Endometrial microvascular endothelial cells (primary cell): ENCODE results near the gene SCN4B. TPM values are rescaled to one million over a fixed set of nuclear protein-coding genes. Genes with fewer than 3 reads are reported as not detected.

Experiments
- in situ Hi-C: cut with HindIII; loops from 2 replicates; pipeline ENCODE4 v1.10.0; 2017; ENCODE audit warnings: low sequenced_read_pairs, low pct_unique_long_range_greater_than_20kb; ENCODE audit errors: inconsistent ontology term
- total RNA-seq: library from RNA; depleted of rRNA; stranded (reverse); fragments of >200 nt; gene quantifications from one replicate; pipeline ENCODE4 v1.2.3, GENCODE V29; 2015; ENCODE audit errors: inconsistent ontology term

Gene SCN4B
- total RNA-seq, 1 donor from 2014 or later: under 0.01 TPM

DNA sequence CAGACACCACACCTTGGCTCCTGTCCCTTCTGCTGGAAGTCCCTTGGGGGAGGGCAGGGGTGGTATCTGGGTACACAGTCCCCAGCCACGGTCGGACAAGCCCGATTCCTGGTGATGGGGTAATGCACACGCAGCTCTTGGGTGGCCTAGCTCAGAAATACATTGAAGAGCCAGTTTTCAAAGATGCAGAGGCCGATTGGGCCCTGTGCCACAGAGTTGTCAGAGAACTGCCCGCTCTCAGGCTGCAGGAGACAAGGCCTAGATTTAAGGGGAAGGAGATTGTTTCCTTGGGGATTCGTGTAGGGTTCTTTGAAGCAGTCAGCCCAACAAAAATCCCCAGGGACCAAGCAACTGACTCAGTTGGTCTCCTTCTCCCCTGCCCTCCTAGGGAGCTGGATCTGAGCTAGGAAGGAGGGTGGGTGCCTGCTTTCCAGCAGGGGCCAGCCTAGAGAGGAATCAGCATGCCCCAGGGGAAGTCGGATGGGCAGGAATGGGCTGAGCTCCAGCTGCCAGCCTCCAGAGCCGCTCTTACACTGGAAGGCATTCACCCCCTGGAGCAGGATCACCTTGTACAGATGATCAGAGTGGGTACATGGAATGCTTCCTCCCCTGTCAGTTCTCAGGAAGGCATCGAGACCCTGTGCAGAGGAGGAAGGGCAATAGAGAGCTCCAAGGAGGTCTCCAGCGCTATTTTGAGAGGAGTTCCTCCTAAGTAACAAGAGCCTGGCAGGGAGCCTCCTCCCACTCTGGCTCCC lies 3.3 kb upstream of the SCN4B start:
- in situ Hi-C loops: no loop called here

DNA sequence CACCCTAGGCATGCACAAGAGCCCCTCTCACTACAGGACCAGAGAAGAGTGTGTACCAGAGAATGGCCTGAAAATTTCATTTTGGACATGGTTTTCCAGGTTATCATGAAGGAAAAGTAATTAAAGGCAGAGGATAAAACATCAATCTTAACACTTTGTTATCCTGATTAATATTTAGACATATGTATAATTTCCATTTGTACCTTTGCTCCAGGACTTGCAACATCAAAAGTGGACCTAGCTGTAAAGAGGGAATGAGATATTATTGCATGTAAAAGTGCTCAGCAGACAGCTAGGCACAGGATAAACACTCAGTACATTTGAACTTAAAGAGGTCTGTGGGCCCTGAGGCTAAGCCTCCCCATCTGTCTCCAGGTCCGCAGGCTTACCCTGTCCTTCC lies 2.0 kb upstream of the SCN4B start:
- in situ Hi-C loops: no loop called here

DNA sequence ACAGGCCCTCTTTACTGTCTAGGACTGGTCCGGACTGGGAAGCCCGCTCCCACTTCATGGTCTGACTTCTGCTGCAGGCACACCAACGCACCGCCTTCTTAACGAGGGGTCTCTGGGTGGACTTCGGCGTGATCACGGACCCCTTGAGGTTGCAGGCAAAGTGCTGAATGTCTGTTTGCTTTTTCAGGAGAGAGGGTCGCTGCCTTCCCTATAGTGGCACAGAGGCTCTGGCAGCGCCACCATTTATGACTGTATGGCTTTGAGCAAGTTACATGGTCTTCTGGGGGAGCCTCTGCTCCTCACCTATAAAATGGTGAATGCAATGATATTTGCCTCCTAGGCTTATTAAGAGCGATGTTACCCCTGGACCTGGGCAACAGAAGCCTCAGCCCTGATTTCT lies 1.4 kb upstream of the SCN4B start:
- in situ Hi-C loops: no loop called here

DNA sequence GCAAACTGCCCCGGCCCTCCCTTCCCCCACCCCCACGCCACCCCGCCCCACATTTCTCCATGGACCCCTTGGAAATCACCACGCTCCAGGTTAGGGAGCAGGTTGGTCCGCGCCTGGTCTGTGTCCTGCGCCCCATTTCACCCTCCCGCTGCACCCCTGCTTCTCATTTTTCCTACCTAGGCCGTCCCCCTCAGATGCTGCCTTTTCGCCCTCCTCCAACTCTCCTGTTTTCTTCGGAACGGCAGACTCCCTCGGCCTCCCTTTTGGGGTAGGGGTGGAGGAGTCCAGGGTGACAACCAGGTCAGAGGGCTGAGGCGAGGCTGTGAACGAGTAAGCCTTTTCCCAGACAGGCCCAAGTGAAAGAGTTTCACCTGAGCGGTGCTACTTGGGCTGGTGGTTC lies 893 bp upstream of the SCN4B start:
- in situ Hi-C loops: no loop called here

DNA sequence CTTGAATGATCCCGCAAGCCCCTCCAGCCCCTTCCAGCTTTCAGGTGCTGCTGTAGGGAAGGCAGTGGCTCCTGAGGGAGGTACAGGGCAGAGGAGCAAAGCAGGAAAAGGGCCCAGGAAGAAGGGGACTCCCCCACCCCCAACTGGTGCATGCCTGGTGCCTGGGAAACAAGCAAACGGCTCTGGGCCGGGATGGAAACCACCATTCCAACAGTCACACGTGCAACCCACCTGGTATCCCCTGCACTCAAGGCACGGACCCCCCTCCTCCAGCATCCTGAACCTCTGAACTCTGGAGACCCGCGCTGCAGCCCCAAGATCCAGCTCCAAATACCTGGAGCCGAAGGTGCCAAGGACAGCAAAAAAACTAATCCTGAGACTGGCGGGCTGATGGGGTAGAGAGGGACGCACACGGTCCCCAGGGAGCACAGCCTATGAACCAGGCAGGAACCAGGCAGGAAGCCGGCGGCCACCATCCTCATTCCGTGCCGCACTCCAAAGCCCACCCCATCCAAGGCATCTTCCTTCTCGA lies 537 bp downstream of the SCN4B start:
- in situ Hi-C loops: no loop called here

DNA sequence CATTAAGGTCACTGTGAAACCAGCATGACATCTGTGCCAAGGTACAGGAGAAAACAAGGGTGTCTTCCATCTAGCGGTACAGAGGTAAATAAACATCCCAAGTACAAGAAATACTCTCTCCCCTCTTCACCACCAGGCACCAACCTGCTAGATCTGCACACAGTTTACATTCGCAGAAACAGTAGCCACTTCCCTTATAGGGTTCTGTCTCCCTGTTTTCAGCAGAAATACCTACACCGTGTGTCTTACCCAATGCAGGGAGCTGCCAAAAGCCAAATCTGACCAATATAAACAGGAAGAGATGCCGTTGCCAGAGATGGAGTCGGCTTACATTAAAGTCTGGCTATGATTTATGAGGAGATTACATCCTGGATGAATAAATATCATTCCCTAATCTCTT lies 1.2 kb downstream of the SCN4B start:
- in situ Hi-C loops: no loop called here

DNA sequence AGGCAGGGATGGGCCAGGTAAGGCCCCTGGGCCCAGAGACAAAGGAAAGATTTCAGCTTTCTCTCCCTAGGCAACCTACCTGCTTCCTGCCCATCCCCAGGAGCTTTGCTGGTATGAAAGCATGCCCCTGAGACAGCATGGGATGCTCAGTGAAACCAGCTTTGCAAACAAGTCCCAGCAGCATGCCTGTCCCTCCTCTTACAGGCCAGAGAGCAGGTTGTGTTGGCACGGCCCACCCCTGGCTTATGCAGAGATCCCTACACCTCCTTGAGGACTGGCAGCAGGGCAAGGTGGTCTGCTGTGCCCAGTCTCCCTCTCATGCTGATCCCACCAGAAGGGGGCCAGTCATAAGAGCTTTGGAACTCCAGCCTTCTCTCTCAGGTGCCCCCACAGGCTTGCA lies 3.1 kb downstream of the SCN4B start:
- in situ Hi-C loops: no loop called here

DNA sequence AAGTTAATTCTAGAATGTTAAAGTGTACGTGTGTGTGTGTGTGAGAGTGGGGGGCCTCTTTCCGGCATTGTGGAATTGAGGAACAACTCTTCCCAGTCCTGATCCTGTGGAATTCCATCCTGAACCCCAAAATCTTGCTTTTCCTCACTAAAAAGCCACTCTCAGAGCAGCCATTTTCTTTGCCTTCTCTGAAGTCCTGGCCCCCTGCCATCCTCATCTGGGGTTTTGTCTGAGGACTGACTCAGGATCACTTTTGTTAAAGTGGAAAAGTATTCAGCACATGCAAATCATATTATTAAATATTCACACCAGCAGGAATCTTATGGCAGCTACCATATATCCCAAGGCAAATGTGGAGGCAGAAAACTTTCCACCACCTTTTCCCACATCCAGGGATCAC lies 3.8 kb downstream of the SCN4B start:
- in situ Hi-C loops: no loop called here

DNA sequence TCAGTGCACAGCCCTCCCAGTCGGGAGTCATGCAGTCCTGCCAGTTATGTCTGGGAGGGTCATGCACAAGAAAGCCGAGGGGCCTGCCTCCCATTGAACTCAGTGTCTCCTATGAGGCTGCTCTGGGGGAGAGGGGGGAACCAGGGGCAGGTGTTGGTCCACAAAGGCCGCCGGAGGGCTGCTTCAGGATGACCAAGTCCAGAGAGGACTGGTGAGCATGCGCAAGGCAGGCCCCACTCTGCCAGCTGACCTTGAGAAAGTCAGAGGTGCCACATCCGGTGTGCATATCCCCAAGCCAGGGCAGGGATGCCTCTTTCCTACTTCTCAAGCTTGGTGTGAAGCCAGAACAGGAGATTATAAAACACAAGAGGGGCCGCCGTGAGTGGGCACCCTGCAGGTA lies 4.4 kb downstream of the SCN4B start:
- in situ Hi-C loops: no loop called here

DNA sequence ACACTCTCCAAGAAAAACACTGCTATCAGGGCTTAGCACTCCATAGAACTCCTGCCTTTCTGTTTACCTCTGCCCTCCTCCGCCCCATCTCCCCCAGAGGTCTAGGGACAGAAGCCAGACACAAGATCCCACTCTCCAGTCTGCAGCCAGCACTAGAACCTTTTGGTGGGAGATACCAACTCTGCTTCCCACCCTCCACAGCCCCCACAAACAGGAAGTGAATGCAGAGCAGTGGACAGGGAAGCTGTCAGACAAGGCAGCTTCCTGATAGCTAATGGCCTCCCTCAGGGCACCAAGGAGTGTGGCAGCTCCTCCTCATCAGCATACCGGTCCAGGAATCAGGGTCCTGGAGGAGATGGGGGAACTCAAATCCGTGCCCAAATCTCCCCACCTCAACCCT lies 5.1 kb downstream of the SCN4B start:
- in situ Hi-C loops: no loop called here

DNA sequence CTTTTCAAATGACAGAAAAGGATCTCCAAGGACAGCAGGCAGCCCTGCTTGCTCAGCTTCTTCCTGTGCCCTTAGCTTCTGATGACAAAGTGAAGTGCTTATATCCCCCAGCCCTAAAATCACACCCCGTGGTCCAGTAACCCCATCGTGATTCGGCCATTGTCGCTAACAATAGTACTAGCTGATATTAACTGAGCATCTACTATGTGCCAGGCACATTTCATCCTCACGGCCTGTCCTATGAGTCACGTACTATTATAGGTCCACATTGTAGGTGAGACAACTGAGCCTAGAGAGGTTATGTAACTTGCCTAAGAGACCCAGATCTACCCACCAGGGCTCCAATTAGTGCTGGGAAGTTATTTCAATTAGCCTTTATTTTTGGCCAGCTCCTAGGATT lies 6.1 kb downstream of the SCN4B start:
- in situ Hi-C loops: no loop called here

DNA sequence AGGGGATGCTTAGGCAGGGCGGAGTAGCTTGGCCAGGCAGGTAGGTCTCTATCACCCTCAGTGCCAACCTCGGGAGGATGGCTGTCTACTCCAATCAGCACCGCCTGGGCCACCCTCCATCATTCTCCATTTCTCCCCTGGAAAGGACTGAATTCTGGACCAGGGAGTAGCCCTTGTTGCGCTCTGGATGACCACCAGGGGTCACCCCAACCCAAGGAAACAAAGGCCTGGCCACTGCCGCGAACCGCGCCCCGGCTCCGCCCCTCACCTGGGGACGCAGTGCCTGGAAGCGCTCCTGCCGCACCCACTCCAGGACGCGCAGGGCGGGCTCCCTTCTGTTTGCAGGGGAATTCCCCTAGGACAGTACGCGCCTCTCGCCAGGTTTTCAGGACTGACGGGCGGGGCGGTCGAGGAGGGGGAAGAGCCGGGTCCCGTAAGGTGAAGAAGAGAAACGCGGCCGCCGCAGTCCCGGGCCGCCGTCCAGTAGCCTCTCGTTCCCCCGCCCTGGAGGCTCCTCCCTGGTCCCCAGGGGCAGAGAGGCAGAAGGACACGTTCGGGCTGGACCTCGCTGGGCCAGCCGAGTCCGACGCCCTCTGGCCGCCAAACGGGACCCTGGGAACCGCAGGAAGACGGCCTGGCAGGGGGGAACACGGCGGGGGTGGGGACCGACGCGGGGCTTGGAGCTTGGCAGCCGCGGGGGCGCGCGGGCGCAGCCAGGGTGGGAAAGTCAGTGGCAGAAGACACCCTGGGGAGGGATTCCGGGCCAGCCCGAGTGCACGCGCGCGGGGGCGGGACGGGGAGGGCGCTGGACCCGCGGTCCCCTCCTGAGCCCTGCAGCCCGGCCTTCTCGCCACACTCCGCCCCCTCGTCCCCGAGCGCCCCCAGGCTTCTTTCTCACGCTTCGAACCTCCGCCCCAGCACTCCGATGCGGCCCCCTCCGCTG lies 7.1 kb downstream of the SCN4B start:
- in situ Hi-C loops: no loop called here

DNA sequence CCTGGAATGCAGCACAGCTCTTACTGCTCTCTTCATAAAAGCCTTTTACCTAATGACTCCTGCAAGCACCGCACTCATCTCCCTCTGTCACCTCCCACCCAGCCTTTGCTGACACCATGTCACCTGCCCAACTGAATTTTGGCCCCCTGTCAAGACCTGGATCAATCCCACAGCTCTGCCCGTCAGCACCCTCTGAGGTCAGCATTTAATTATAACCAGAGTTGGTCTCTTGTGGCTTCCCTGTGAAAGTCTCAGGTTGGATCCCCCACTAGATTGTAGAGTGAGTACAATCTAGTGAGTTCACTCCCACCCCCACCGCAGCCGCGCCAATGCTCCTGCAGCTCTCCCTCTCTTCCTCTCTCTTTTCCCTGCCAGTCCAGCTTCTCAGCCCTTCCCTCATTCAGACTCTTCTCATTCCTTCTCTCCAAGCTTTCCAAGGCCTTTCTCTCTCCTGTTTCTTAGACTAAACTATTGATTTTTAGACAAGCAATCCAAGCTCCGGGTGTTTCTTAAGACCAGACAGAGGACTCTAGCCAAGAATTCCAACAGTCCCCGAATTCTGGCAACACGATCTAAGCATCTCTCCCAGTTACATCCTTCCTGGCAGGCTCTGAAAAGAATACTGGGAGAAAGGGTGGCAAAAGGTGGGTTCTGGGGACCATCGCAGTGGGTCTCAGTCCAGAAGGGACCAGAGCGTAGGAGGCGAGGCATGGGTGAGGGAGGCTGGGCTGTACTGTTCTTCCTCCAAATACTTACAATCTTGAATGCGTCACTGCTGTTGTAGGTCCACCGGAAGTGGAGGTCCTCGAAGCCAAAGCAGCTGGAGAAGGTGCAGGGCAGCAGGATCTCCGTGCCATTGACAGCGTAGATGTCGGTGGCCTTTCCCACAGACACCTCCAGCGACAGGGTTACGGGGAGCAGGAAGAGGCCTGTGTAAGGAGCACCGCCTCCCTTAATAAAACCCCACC lies 8.0 kb downstream of the SCN4B start:
- in situ Hi-C loops: no loop called here

DNA sequence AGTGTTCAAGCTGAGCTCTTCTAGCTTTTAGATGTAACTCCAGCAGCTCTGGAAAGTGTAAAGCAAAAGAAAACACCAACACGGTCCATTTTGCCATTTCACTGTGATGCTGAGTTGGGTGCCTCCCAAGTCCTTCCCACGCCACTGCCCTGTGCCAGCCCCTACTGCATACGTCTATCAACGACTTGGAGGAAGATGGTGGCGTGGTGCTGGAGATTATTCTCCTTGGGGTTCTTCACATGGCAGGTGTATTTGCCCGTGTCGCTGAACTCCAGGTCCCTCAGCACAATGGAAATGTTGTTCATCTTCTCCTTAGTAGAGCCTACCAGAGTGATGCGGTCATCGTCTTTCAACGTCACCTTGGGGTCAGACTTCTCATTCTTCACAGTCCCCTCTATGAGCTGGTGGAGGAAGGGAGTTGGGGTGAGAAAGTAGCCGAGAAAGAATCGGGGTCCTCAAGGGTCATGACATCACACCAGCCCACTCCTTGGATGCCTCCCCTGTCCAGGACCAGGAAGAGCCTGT lies 8.9 kb downstream of the SCN4B start:
- in situ Hi-C loops: no loop called here

DNA sequence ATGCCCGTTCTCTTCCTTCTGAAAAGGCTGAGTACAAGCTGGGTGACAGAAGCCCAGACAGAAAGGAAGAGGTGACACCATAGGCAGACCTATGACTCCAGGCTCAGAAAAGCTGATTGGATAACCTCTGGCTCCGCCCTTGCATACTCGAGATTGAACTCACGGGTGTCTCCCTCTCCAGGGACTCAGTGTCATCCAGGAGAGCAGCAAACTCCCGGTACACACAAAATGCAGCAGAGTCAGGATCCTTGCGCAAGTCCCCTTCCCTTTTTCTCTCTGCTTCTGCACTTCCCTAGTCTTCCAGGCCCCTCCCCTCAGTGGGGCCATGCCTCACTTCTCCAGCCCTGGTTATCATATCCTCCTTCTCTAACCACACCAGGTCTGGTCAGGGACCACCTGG lies 9.8 kb downstream of the SCN4B start:
- in situ Hi-C loops: no loop called here

DNA sequence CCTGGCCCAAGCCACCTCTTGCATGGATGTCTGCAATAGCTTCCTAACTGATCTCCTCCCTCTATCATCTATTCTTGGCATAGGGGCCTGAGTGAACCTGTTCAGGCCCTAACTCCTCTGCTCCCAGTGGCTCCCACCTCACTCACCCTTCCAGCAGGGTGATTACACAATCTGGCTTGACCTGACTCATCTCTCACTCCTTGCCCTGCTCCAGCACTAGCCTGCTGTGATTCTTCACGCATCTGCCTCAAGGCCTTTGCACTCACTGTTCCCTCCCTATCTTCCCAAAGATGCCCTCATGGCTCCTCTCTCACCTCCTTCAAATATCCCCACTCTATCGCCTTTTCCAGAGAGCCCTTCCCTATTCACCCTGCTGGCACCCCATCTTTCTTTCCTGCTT lies 10.5 kb downstream of the SCN4B start:
- in situ Hi-C loops: no loop called here

DNA sequence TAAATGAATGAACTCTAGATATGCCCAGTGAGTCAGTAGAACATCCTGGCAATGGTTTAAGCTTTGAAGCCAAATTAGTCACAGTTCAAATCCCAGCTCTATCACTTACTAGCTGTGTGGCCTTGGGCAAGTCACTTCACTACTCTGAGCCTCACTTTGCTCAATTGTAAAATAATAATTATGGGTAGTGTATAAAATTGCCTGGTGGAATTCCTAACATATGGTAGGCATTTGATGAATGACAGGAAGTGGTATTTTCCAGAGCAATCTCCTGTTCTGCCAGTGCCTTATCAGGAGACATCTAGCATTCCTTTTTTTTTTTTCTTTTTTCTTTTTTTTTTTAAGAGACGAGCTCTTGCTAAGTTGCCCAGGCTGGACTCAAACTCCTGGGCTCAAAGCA lies 13.0 kb downstream of the SCN4B start:
- in situ Hi-C loops: no loop called here

DNA sequence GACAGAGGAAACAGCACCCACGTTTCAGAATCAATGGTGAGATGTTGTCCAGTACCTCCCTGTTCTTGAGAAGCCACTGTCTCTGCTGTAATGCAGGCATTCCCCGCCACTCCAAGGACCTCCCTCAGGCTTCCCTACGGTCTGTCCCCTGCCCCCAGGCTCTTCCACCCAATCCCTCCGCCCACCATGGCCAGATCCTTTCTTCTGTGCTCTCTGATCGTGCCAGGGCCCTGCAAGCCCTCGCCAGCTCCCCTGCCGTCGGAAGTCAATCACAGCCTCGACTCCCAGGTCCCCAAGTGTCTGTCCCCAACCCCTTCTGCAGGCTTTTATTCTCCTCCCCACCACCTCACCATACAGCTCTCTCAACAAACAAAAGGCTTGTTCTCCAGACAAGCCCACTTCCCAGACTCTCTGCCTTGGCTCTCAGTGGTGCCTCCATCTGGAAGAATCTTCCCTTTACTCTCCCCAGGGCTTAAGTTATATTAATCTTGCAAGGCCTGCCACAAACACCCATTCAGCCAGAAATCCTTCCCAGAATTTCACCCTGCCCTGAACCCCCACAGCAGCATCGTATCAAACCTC lies 13.7 kb downstream of the SCN4B start:
- in situ Hi-C loops: no loop called here
